A549 (cell line): ENCODE results near the gene MAPKAPK2.

ENCODE experiments used
- CBX8 ChIP-seq: fragments of 200-600 bp; sonication (generic); IDR thresholded peaks from 2 replicates; pipeline ENCODE4 v1.6.1; 2016
- CTCF ChIP-seq: fragments of >200 bp; sonication (Bioruptor Twin); formaldehyde crosslinking; IDR thresholded peaks from 3 replicates; pipeline ENCODE4 v1.5.1; 2016
- EP300 ChIP-seq, 2 experiments: fragments of >200 bp; sonication (Bioruptor Twin); formaldehyde crosslinking; IDR thresholded peaks; 2 replicates in 1 of 2; 3 replicates in 1 of 2; pipeline ENCODE4 v1.6.1; 2016 to 2017
- MAX ChIP-seq: IDR thresholded peaks from 2 replicates; pipeline ENCODE4 v1.6.1; 2012
- NR3C1 ChIP-seq: fragments of >200 bp; sonication (Bioruptor Twin); formaldehyde crosslinking; IDR thresholded peaks from 3 replicates; pipeline ENCODE4 v1.6.1; 2017
- POLR2A ChIP-seq: IDR thresholded peaks from 2 replicates; pipeline ENCODE4 v1.6.1; 2012; ENCODE audit warnings: mild to moderate bottlenecking, low read length
- SMC3 ChIP-seq: fragments of >200 bp; sonication (Bioruptor Twin); formaldehyde crosslinking; IDR thresholded peaks from 3 replicates; pipeline ENCODE4 v1.6.1; 2018; ENCODE audit warnings: inconsistent platforms

GRCh38 chr1:206766251-206766856 is 81.6 kb downstream of the MAPKAPK2 start:
- TF ChIP-seq CTCF (no peak), SMC3 (no peak), NR3C1 (no peak), POLR2A (no peak), CBX8 (no peak), MAX (no peak), EP300 (IDR thresholded peaks at IDR 0.05) (no peak)
